Endothelial cell of umbilical vein (primary cell): ENCODE results near the gene REC8. TPM values are rescaled to one million over a fixed set of nuclear protein-coding genes. Genes with fewer than 3 reads are reported as not detected.

Source experiments
- BruUV-seq: library from RNA; stranded (reverse); fragments of 400-500 nt; replicated peaks from 2 replicates; lab custom pipeline; 2021; lab: Mats Ljungman, UMichigan
- CTCF ChIA-PET: fragments of 300-600, 350-600 bp; sonication (Branson Sonifier 250); formaldehyde crosslinking; loops from one replicate; lab custom pipeline; 2021; ENCODE audit warnings: antibody characterized with exemption, inconsistent platforms; lab: Charles Lee
- POLR2A ChIA-PET: fragments of 300-600, 350-600 bp; sonication (Branson Sonifier 250); formaldehyde crosslinking; loops from one replicate; lab custom pipeline; 2021; ENCODE audit warnings: antibody characterized with exemption, inconsistent platforms; lab: Charles Lee
- DNase-seq: peaks from one replicate; pipeline ENCODE4 v3.0.0-alpha.2; 2011; ENCODE audit warnings: low read depth, low spot score
- FAIRE-seq: peaks from 2 replicates; lab custom pipeline; 2011; peaks lifted over from hg19 to GRCh38; lab: Jason Lieb, UNC
- H2AFZ ChIP-seq: 2 replicates; pipeline ENCODE4 v1.6.0; 2012; ENCODE audit warnings: low read depth, low read length, control low read depth, inconsistent platforms
- H3K27ac ChIP-seq: 2 replicates; pipeline ENCODE4 v1.5.1; 2011; ENCODE audit warnings: low read depth, mild to moderate bottlenecking, control low read depth, low read length, moderate library complexity; ENCODE audit not compliant: insufficient read depth
- H3K27me3 ChIP-seq, 2 experiments: 2 replicates each; pipeline versions ENCODE4 v1.6.0 to v1.6.1; 2011; ENCODE audit warnings: low read length in 2 of 2, mixed read lengths in 1 of 2; ENCODE audit not compliant: control insufficient read depth in 2 of 2, insufficient read depth in 2 of 2
- H3K36me3 ChIP-seq, 2 experiments: 2 replicates in 1 of 2; 3 replicates in 1 of 2; pipeline ENCODE4 v1.5.1; 2011; ENCODE audit warnings: low read length in 2 of 2, mild to moderate bottlenecking in 1 of 2, moderate library complexity in 1 of 2; ENCODE audit not compliant: control insufficient read depth in 2 of 2, insufficient read depth in 2 of 2; ENCODE audit errors: extremely low read depth in 1 of 2
- H3K4me1 ChIP-seq: 3 replicates; pipeline ENCODE4 v1.5.1; 2011; ENCODE audit warnings: mild to moderate bottlenecking, low read length; ENCODE audit not compliant: control insufficient read depth, insufficient read depth; ENCODE audit errors: extremely low read depth
- H3K4me2 ChIP-seq: 2 replicates; pipeline ENCODE4 v1.6.1; 2011; ENCODE audit warnings: low read length, control low read depth, mixed read lengths; ENCODE audit not compliant: insufficient read depth
- H3K4me3 ChIP-seq, 3 experiments: fragments of 200-600 bp in 1 of 3; sonication (generic), shearing (Covaris generic) in 1 of 3; replicated peaks in 1 of 3; 2 replicates each; pipeline ENCODE4 v1.5.1; 2011 to 2016; ENCODE audit warnings: control low read depth in 3 of 3, low read length in 3 of 3, mild to moderate bottlenecking in 2 of 3, inconsistent platforms in 1 of 3, low read depth in 1 of 3, moderate library complexity in 1 of 3; ENCODE audit not compliant: insufficient read depth in 1 of 3
- H3K79me2 ChIP-seq: 2 replicates; pipeline ENCODE4 v1.6.0; 2012; ENCODE audit warnings: low read length, inconsistent platforms; ENCODE audit not compliant: control insufficient read depth, insufficient read depth
- H3K9ac ChIP-seq: replicated peaks from 2 replicates; pipeline ENCODE3; 2011; ENCODE audit warnings: low read length, control low read depth; ENCODE audit not compliant: insufficient read depth; ENCODE audit errors: extremely low read depth
- H3K9me1 ChIP-seq: replicated peaks from 3 replicates; pipeline ENCODE4 v1.6.0; 2011; ENCODE audit warnings: mild to moderate bottlenecking, low read length; ENCODE audit not compliant: control insufficient read depth, insufficient read depth; ENCODE audit errors: extremely low read depth
- H3K9me3 ChIP-seq: replicated peaks from 2 replicates; pipeline ENCODE4 v1.5.1; 2012; ENCODE audit warnings: low read length, inconsistent platforms; ENCODE audit not compliant: control insufficient read depth, insufficient read depth
- H4K20me1 ChIP-seq: replicated peaks from 2 replicates; pipeline ENCODE3; 2011; ENCODE audit warnings: mild to moderate bottlenecking, low read length; ENCODE audit not compliant: control insufficient read depth, insufficient read depth; ENCODE audit errors: extremely low read depth
- EZH2 ChIP-seq: IDR thresholded peaks from 2 replicates; pipeline ENCODE4 v1.6.1; 2012; ENCODE audit warnings: borderline replicate concordance, low read depth, mild to moderate bottlenecking, moderate library complexity, low read length, inconsistent platforms; ENCODE audit not compliant: severe bottlenecking
- FOS ChIP-seq: IDR thresholded peaks from 2 replicates; pipeline ENCODE4 v1.6.1; 2011; ENCODE audit warnings: mild to moderate bottlenecking, low read length, moderate library complexity, borderline replicate concordance; ENCODE audit not compliant: insufficient read depth
- GATA2 ChIP-seq: IDR thresholded peaks from 2 replicates; pipeline ENCODE4 v1.7.0; 2011; ENCODE audit warnings: low read depth, mild to moderate bottlenecking, moderate library complexity, mixed read lengths, low read length; ENCODE audit not compliant: insufficient read length, insufficient read depth
- JUN ChIP-seq: IDR thresholded peaks from 2 replicates; pipeline ENCODE4 v1.6.1; 2011; ENCODE audit warnings: borderline replicate concordance, low read depth; ENCODE audit not compliant: insufficient read length, insufficient read depth
- MAX ChIP-seq: IDR thresholded peaks from 2 replicates; pipeline ENCODE4 v1.6.1; 2011; ENCODE audit not compliant: insufficient read depth, insufficient read length
- MYC ChIP-seq: IDR thresholded peaks from one replicate; pipeline ENCODE4 v1.6.1; 2011; ENCODE audit warnings: mild to moderate bottlenecking, low read depth, low read length
- POLR2A ChIP-seq: IDR thresholded peaks from 2 replicates; pipeline ENCODE4 v1.6.1; 2012; ENCODE audit warnings: low read depth, mild to moderate bottlenecking, control low read depth, low read length
- POLR2AphosphoS5 ChIP-seq: IDR thresholded peaks from 2 replicates; pipeline ENCODE4 v1.6.1; 2012; ENCODE audit warnings: low read depth, mild to moderate bottlenecking, control low read depth, low read length, moderate library complexity; ENCODE audit not compliant: insufficient read depth
- dilution Hi-C: fragments of 300-500 bp; cut with MboI; formaldehyde crosslinking; loops from one replicate; pipeline ENCODE4 v1.15.0; 2019; ENCODE audit warnings: low sequenced_read_pairs; ENCODE audit not compliant: extremely low pct_ligation_motif_present
- intact Hi-C: fragments of 100-400 bp; cut with micrococcal nuclease; formaldehyde crosslinking; loops from one replicate; pipeline ENCODE4 v1.10.0; 2022
- polyA plus RNA-seq, 4 experiments: library from polyadenylated mRNA; depleted of rRNA in 3 of 4; stranded (reverse) in 3 of 4; unstranded in 1 of 4; fragments of >200 nt; gene quantifications; 2 replicates each; pipeline versions ENCODE4 v1.2.1 to v1.2.3, GENCODE V29; 2011 to 2012; ENCODE audit warnings: missing spikeins in 1 of 4
- total RNA-seq: library from RNA; stranded (reverse); gene quantifications from 2 replicates; pipeline ENCODE4 v1.2.3, GENCODE V29; 2021
- TF ChIP-seq, protein P1 (sequence below), 2 donors: IDR thresholded peaks; 1 replicate in 1 of 2; 2 replicates in 1 of 2; pipeline ENCODE4 v1.5.1; 2011; ENCODE audit warnings: low read length in 2 of 2, mild to moderate bottlenecking in 2 of 2, moderate library complexity in 2 of 2, control low read depth in 1 of 2, inconsistent platforms in 1 of 2, low read depth in 1 of 2; ENCODE audit not compliant: insufficient read depth in 1 of 2; ENCODE audit errors: extremely low read depth in 1 of 2

The REC8 gene
- total and polyA plus RNA-seq, 2 donors (not counting 3 experiments of a cell fraction or from before 2014, with no cell fraction given) = 12.5 to 33.6 TPM

DNA sequence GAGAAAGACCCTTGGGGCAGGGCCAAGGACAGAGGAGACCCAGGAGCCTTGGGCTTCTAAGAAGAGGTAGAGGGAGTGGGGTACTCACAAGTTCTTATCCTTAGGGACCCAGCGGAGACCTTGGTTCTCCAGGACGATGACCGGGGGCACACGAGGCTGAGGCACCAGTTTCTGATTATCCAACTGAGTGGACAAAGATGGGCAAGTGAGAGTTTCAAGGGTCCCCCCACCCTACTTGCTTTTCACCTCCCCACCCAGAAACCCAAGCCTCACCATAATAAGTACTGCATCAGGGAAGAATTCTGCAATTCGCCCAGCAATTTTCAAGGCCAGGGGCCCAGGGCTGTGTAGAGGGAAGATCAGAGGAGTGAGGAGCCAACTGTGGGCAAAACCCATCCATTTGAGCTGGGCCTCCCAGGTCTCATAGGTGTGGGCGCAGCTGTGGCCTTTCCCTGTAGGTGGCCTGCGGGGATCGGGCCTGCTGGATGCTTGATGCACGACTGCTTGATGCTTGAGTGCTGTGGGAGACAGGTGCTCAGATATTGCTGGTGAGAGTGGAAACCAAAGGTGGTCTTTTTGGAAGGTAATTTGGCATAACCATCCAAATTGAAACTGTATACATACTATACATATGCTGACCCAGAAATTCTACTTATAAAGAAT, 32.5 kb upstream of the REC8 start:
- Histone ChIP-seq H4K20me1 (no peaks in the 10 kb centered on the region), H3K36me3 (peaks cover 6 to 23% of the 10 kb centered on the region in 2 experiments), H2AFZ (no peak overlapping the region), H3K4me1 (peaks cover 19% of the 10 kb centered on the region), H3K79me2 (peaks cover 21% of the 10 kb centered on the region), H3K27me3 (no peaks in the 10 kb centered on the region), H3K9ac (no peak overlapping the region), H3K27ac (no peak overlapping the region), H3K9me3 (no peaks in the 10 kb centered on the region), H3K4me2 (peak overlapping the region; percentile 44), H3K9me1 (no peaks in the 10 kb centered on the region), H3K4me3 (no peak overlapping the region)
- intact Hi-C loops (no loop called here), dilution Hi-C loops (no loop called here)
- no TSS peak for BruUV-seq
- CTCF ChIA-PET = no interaction called here
- TF ChIP-seq JUN (no peak), MYC (no peak), EZH2 (no peak), FOS (no peak), POLR2AphosphoS5 (no peak), POLR2A (no peak), GATA2 (no peak), MAX (no peak)
- TF ChIP-seq, protein P1, sequence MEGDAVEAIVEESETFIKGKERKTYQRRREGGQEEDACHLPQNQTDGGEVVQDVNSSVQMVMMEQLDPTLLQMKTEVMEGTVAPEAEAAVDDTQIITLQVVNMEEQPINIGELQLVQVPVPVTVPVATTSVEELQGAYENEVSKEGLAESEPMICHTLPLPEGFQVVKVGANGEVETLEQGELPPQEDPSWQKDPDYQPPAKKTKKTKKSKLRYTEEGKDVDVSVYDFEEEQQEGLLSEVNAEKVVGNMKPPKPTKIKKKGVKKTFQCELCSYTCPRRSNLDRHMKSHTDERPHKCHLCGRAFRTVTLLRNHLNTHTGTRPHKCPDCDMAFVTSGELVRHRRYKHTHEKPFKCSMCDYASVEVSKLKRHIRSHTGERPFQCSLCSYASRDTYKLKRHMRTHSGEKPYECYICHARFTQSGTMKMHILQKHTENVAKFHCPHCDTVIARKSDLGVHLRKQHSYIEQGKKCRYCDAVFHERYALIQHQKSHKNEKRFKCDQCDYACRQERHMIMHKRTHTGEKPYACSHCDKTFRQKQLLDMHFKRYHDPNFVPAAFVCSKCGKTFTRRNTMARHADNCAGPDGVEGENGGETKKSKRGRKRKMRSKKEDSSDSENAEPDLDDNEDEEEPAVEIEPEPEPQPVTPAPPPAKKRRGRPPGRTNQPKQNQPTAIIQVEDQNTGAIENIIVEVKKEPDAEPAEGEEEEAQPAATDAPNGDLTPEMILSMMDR (IDR thresholded peaks at IDR 0.05; ENCODE audit: extremely low read depth in 1 of 2, insufficient read depth in 1 of 2, low read depth in 1 of 2, low read length in 2 of 2) = no peak
- FAIRE-seq (no peak), DNase-seq (no peak)
- POLR2A ChIA-PET = no interaction called here
